Activated naive CD8-positive, alpha-beta T cell treated with anti-CD3 and anti-CD28 coated beads, Interleukin-2, amount 50 U/mL, for 16 hours (primary cell): ENCODE results near the gene TRIM43.
"Not testable (repeated sequence)": the region's sequence is repeated elsewhere in the genome, so short reads cannot be mapped to it uniquely, and the experiment has no call there.

Experiments used
- DNase-seq: peaks from one replicate; pipeline ENCODE4 v3.0.0-alpha.2; 2020; ENCODE audit warnings: low read depth, low spot score

TRIM43 gene

DNA sequence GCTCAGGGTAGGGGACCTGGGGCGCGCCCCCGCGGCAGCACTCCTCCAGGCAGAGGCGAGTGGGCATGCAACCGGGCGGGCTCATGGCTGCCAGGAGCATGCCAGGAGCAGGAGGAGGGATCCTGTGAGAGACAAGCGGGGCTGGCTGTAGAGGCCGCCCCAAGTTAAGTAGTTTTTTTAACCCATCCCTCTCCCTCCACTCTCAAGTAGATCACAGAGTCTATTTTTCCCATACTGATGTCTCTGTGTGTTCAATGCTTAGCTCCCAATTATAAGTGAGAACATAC, 49.4 kb downstream of the TRIM43 start:
- not testable (repeated sequence) for DNase-seq

DNA sequence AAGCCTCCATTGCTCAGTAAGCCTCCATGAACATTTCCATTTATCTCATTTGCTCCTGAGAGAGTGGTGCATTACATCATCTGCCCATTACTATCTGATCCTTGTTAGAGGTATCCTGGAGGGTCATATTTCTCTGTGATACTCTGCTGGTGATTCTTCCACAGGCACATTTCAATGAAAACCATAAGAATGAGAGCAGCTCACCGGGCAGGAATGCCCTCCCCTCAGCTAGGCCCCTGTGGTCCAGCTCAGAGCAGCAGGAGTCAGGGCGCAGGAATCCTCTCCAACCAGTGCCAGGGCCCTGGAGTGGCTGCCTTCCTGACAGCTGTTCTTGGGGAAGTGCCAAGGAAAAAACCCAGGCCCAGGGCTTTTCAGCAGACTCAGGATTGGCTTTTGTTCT, 50.0 kb downstream of the TRIM43 start:
- not testable (repeated sequence) for DNase-seq

GRCh38 chr2:95642360-95642759, 50.6 kb downstream of the TRIM43 start:
- not testable (repeated sequence) for DNase-seq

DNA sequence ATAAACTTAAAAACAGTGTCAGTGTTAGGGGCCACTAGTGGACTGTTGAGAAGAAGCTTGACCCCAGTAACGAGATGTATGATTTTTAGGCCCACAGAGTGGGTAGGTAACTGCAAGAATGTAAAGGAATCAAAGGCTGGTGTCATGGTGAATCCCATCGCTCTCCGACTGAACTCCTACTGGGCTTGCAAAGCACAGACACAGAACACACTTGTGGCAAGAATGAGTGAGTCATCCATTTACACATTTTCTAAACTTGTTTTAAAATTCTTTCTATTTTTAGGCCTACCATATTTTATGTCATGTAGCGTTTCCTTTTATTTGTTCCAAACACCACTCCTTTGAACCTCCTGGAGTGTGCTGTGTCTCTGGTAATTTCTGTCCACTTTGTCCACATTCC, 51.1 kb downstream of the TRIM43 start:
- DNase-seq = not testable (repeated sequence)

- not testable (repeated sequence) for DNase-seq
Observed at GRCh38 chr2:95645312-95645711, 53.5 kb downstream of the TRIM43 start.

DNA sequence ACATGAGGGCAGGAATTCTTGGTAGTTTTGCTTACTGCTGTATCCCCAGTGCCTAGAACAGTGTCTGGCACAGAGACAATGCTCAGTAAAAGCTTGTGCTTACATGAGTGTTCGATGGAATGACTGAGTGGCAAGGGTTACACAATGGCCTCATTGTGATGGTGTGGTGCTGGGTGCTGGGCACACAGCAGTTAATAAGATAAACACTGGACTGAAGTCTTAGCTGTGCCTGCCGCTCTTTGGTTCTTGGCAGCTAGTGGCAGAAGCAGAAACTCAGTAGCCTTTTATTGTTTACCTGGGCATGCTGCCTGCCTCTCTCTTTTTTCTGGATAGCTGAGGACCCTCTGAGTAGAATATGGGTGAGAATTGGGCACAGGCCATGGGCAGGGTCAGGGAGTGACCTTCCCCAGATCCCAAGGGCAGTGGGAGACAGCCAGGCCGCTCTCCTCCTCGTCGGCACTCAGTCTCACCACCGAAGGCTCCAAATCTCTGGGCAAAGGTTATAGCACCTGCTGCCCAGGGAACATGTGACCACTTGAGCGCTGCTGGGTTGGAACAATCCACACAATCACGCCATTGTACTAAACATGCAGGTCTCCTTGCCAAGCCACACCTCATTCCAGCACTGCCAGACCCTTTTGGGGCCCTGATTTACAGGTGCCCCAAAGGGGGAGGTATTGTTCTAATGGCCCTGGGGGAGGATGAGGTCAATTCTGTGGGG, 54.6 kb downstream of the TRIM43 start:
- not testable (repeated sequence) for DNase-seq

GRCh38 chr2:95648894-95649544, 57.2 kb downstream of the TRIM43 start:
- not testable (repeated sequence) for DNase-seq
